ENCODE results near the gene RABEP1. TPM values are rescaled to one million over a fixed set of nuclear protein-coding genes. Genes with fewer than 3 reads are reported as not detected.

RABEP1 gene
- total and polyA plus RNA-seq, 2 experiments from 2014 or later: 37.0 to 88.1 TPM

DNA sequence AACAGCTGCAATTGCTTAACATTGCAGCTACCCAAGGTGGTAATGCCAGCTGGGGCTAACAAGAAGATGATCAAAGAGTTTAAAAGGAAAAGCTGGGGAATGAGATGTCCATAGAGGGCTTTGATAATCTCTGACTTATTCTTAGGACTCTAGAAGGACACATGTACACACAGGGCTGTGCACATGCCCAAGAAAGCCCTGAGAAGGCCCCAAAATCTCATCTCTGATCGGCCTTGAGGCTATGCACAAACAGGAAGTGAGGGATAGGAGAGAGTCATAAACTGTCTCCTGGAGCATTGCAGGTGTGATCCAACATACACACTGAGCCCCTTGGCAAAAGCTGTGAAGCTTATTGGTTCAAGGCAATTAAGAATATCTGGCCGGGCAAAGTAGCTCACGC lies 17.2 kb upstream of the RABEP1 start:
- H3K27me3 Mint-ChIP-seq (ENCODE audit: insufficient read depth, low read depth, poor library complexity): peaks cover 3% of the 10 kb centered on the region
- ATAC-seq (no peak), DNase-seq (ENCODE audit: low spot score) (no peak)
- H3K4me1 ChIP-seq (ENCODE audit: insufficient read depth): no peaks in the 10 kb centered on the region
- no peaks in the 10 kb centered on the region for H3K4me1 Mint-ChIP-seq
- H3F3A ChIP-seq (replicated peaks; ENCODE audit: low read depth): no peaks in the 10 kb centered on the region
- no peaks in the 10 kb centered on the region for H3K9me2 ChIP-seq (ENCODE audit: insufficient read depth)
- no peaks in the 10 kb centered on the region for H3K36me3 ChIP-seq (ENCODE audit: insufficient read depth)
- no peaks in the 10 kb centered on the region for H4K20me1 ChIP-seq (replicated peaks; ENCODE audit: insufficient read depth)
- H3K9me3 Mint-ChIP-seq: no peaks in the 10 kb centered on the region; the same call in 2 of the 3 replicates
- no peak overlapping the region for H3K4me3 ChIP-seq
- H3K27ac Mint-ChIP-seq: no peak overlapping the region
- TF ChIP-seq POLR2AphosphoS5 (IDR thresholded peaks at IDR 0.05; ENCODE audit: low read depth) (no peak), ZNF331 (CRISPR knock-in tag; IDR thresholded peaks at IDR 0.05; ENCODE audit: low read depth) (no peak), ZNF462 (CRISPR knock-in tag; IDR thresholded peaks at IDR 0.05) (no peak), NANOG (IDR thresholded peaks at IDR 0.05; ENCODE audit: borderline replicate concordance) (no peak), EZH2 (IDR thresholded peaks at IDR 0.05; ENCODE audit: low read depth, unreplicated experiment) (no peak), CREB1 (CRISPR knock-in tag; IDR thresholded peaks at IDR 0.05; ENCODE audit: low read depth) (no peak), CTCF (conservative IDR thresholded peaks at IDR 0.05; ENCODE audit: low read depth in 2 of 2) (no peak), EZH2phosphoT487 (IDR thresholded peaks at IDR 0.05; ENCODE audit: unreplicated experiment) (no peak), STAT1 (IDR thresholded peaks at IDR 0.05; ENCODE audit: unreplicated experiment) (no peak), ZNF114 (CRISPR knock-in tag; IDR thresholded peaks at IDR 0.05) (no peak), JUNB (IDR thresholded peaks at IDR 0.05; ENCODE audit: unreplicated experiment) (no peak)
- TF ChIP-seq, protein P1, sequence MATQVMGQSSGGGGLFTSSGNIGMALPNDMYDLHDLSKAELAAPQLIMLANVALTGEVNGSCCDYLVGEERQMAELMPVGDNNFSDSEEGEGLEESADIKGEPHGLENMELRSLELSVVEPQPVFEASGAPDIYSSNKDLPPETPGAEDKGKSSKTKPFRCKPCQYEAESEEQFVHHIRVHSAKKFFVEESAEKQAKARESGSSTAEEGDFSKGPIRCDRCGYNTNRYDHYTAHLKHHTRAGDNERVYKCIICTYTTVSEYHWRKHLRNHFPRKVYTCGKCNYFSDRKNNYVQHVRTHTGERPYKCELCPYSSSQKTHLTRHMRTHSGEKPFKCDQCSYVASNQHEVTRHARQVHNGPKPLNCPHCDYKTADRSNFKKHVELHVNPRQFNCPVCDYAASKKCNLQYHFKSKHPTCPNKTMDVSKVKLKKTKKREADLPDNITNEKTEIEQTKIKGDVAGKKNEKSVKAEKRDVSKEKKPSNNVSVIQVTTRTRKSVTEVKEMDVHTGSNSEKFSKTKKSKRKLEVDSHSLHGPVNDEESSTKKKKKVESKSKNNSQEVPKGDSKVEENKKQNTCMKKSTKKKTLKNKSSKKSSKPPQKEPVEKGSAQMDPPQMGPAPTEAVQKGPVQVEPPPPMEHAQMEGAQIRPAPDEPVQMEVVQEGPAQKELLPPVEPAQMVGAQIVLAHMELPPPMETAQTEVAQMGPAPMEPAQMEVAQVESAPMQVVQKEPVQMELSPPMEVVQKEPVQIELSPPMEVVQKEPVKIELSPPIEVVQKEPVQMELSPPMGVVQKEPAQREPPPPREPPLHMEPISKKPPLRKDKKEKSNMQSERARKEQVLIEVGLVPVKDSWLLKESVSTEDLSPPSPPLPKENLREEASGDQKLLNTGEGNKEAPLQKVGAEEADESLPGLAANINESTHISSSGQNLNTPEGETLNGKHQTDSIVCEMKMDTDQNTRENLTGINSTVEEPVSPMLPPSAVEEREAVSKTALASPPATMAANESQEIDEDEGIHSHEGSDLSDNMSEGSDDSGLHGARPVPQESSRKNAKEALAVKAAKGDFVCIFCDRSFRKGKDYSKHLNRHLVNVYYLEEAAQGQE (IDR thresholded peaks at IDR 0.05; ENCODE audit: unreplicated experiment): no peak
- TF ChIP-seq, protein P2, sequence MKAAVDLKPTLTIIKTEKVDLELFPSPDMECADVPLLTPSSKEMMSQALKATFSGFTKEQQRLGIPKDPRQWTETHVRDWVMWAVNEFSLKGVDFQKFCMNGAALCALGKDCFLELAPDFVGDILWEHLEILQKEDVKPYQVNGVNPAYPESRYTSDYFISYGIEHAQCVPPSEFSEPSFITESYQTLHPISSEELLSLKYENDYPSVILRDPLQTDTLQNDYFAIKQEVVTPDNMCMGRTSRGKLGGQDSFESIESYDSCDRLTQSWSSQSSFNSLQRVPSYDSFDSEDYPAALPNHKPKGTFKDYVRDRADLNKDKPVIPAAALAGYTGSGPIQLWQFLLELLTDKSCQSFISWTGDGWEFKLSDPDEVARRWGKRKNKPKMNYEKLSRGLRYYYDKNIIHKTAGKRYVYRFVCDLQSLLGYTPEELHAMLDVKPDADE (IDR thresholded peaks at IDR 0.05): no peak
- H2AFZ ChIP-seq: no peak overlapping the region
- no peaks in the 10 kb centered on the region for H3K36me3 Mint-ChIP-seq (ENCODE audit: low read depth)
- H3K79me2 ChIP-seq (replicated peaks; ENCODE audit: insufficient read depth): no peaks in the 10 kb centered on the region
- H3K27ac ChIP-seq (ENCODE audit: low read depth): no peak overlapping the region; the same call in 1 of the 2 replicates
- H3K4me2 ChIP-seq: no peak overlapping the region
- no peaks in the 10 kb centered on the region for H3K27me3 ChIP-seq (ENCODE audit: insufficient read depth)
- H3K4me3 Mint-ChIP-seq: no peak overlapping the region

Measured in GM23338 (cell line).